IMR-90 (cell line): ENCODE measurements around the gene CHMP1B. TPM values are rescaled to one million over a fixed set of nuclear protein-coding genes. Genes with fewer than 3 reads are reported as not detected.

Experiments
- ATAC-seq: fragments of 200-7000 bp; cut with Tn5 transposase; 2 replicates; pipeline ENCODE4 v1.9.1; 2020; ENCODE audit warnings: low read depth, mild to moderate bottlenecking, moderate library complexity
- BruUV-seq: library from RNA; stranded (reverse); fragments of 400-500 nt; replicated peaks from 2 replicates; lab custom pipeline; 2021; lab: Mats Ljungman, UMichigan
- CTCF ChIA-PET: fragments of 300-600 bp; formaldehyde crosslinking; extraction: SDS; loops from one replicate; lab custom pipeline; 2021; ENCODE audit warnings: antibody characterized with exemption; lab: Yijun Ruan, JAX
- POLR2A ChIA-PET: fragments of 300-600 bp; sonication (Branson Sonifier 250); formaldehyde crosslinking; loops from one replicate; lab custom pipeline; 2022; ENCODE audit warnings: antibody characterized with exemption; ENCODE audit not compliant: unreplicated experiment; lab: Charles Lee
- DNase-seq: peaks from one replicate; pipeline ENCODE4 v3.0.0; 2013
- H2AFZ ChIP-seq: replicated peaks from 2 replicates; pipeline ENCODE3; 2013; ENCODE audit warnings: low read length, mild to moderate bottlenecking; ENCODE audit not compliant: poor library complexity
- H2AK5ac ChIP-seq: 2 replicates; pipeline ENCODE4 v1.6.1; 2013; ENCODE audit warnings: low read depth, low read length, inconsistent platforms
- H2AK9ac ChIP-seq: replicated peaks from 2 replicates; pipeline ENCODE3; 2013; ENCODE audit warnings: mild to moderate bottlenecking, low read depth, low read length, moderate library complexity; ENCODE audit not compliant: poor library complexity
- H2BK120ac ChIP-seq: 2 replicates; pipeline ENCODE4 v1.6.1; 2013; ENCODE audit warnings: low read depth, low read length, inconsistent platforms
- H2BK15ac ChIP-seq: 3 replicates; pipeline ENCODE4 v1.6.1; 2013; ENCODE audit warnings: low read depth, low read length, inconsistent platforms
- H2BK20ac ChIP-seq: 2 replicates; pipeline ENCODE4 v1.6.1; 2013; ENCODE audit warnings: low read depth, mild to moderate bottlenecking, inconsistent platforms, low read length, moderate library complexity
- H2BK5ac ChIP-seq: 2 replicates; pipeline ENCODE4 v1.6.1; 2013; ENCODE audit warnings: mild to moderate bottlenecking, low read depth, low read length, inconsistent platforms; ENCODE audit not compliant: poor library complexity, severe bottlenecking
- H3K14ac ChIP-seq: replicated peaks from 2 replicates; pipeline ENCODE4 v1.6.1; 2013; ENCODE audit warnings: low read depth, low read length, inconsistent platforms
- H3K18ac ChIP-seq: 2 replicates; pipeline ENCODE4 v1.6.1; 2013; ENCODE audit warnings: low read depth, low read length, control low read depth
- H3K23ac ChIP-seq: 2 replicates; pipeline ENCODE4 v1.6.1; 2013; ENCODE audit warnings: low read depth, low read length, inconsistent platforms
- H3K27ac ChIP-seq: 2 replicates; pipeline ENCODE4 v1.5.1; 2013; ENCODE audit warnings: mild to moderate bottlenecking, control low read depth, low read length; ENCODE audit not compliant: insufficient read depth
- H3K27me3 ChIP-seq: 2 replicates; pipeline ENCODE4 v1.6.1; 2013; ENCODE audit warnings: low read length; ENCODE audit not compliant: control insufficient read depth, insufficient read depth
- H3K36me3 ChIP-seq: 2 replicates; pipeline ENCODE4 v1.6.1; 2013; ENCODE audit warnings: low read length, mixed read lengths; ENCODE audit not compliant: control insufficient read depth, insufficient read depth
- H3K4ac ChIP-seq: 2 replicates; pipeline ENCODE4 v1.6.1; 2013; ENCODE audit warnings: low read depth, low read length, inconsistent platforms
- H3K4me1 ChIP-seq: 2 replicates; pipeline ENCODE4 v1.6.1; 2013; ENCODE audit warnings: low read length, mixed read lengths; ENCODE audit not compliant: control insufficient read depth, insufficient read depth
- H3K4me2 ChIP-seq: 2 replicates; pipeline ENCODE4 v1.6.1; 2013; ENCODE audit warnings: low read depth, mild to moderate bottlenecking, control low read depth, low read length, moderate library complexity
- H3K4me3 ChIP-seq: 2 replicates; pipeline ENCODE4 v1.5.1; 2013; ENCODE audit warnings: low read depth, mild to moderate bottlenecking, control low read depth, low read length, moderate library complexity; ENCODE audit not compliant: insufficient read depth
- H3K56ac ChIP-seq: 2 replicates; pipeline ENCODE4 v1.6.1; 2013; ENCODE audit warnings: low read length, inconsistent platforms; ENCODE audit not compliant: insufficient read depth; ENCODE audit errors: extremely low read depth
- H3K79me1 ChIP-seq, 2 experiments: 2 replicates each; pipeline ENCODE4 v1.6.1; 2013; ENCODE audit warnings: low read length in 2 of 2, inconsistent platforms in 1 of 2, low read depth in 1 of 2
- H3K9ac ChIP-seq: 2 replicates; pipeline ENCODE4 v1.6.1; 2013; ENCODE audit warnings: low read depth, low read length, control low read depth
- H3K9me1 ChIP-seq: 2 replicates; pipeline ENCODE4 v1.6.1; 2013; ENCODE audit warnings: low read length, inconsistent platforms; ENCODE audit not compliant: insufficient read depth
- H3K9me3 ChIP-seq: 2 replicates; pipeline ENCODE4 v1.6.1; 2013; ENCODE audit warnings: low read length; ENCODE audit not compliant: control insufficient read depth, insufficient read depth
- H4K20me1 ChIP-seq: 2 replicates; pipeline ENCODE4 v1.6.1; 2013; ENCODE audit warnings: low read length, inconsistent platforms; ENCODE audit not compliant: insufficient read depth
- H4K5ac ChIP-seq: 2 replicates; pipeline ENCODE4 v1.6.1; 2013; ENCODE audit warnings: mild to moderate bottlenecking, low read depth, low read length, control low read depth
- H4K8ac ChIP-seq, 2 experiments: 2 replicates each; pipeline ENCODE4 v1.6.1; 2013; ENCODE audit warnings: low read depth in 2 of 2, low read length in 2 of 2, control low read depth in 1 of 2, inconsistent platforms in 1 of 2
- H4K91ac ChIP-seq: 2 replicates; pipeline ENCODE4 v1.6.1; 2013; ENCODE audit warnings: low read depth, low read length, inconsistent platforms; ENCODE audit not compliant: insufficient read depth
- ELK1 ChIP-seq: fragments of 150-350 bp; IDR thresholded peaks from 2 replicates; pipeline ENCODE4 v1.6.1; 2016; ENCODE audit warnings: low read depth, mild to moderate bottlenecking, low read length, moderate library complexity, borderline replicate concordance
- SMC3 ChIP-seq: fragments of 150-350 bp; IDR thresholded peaks from 2 replicates; pipeline ENCODE4 v1.6.1; 2016; ENCODE audit warnings: low read depth, mild to moderate bottlenecking, antibody characterized with exemption, low read length, moderate library complexity
- WGBS, 2 experiments: methylation state at CpG; one replicate each; pipeline versions ENCODE4 v1.1.5 to v1.1.7; 2013; ENCODE audit warnings: missing lambda C conversion rate in 2 of 2; ENCODE audit not compliant: insufficient read length in 1 of 2; ENCODE audit errors: extremely low coverage in 2 of 2; 5-methylcytosine and 5-hydroxymethylcytosine counted together
- dilution Hi-C: fragments of 300-500 bp; cut with HindIII; formaldehyde crosslinking; loops from one replicate; pipeline ENCODE4 v1.14.3; 2018; ENCODE audit warnings: low sequenced_read_pairs; ENCODE audit not compliant: unreplicated experiment
- in situ Hi-C: fragments of 300-500 bp; cut with MboI; formaldehyde crosslinking; loops from 3 replicates; pipeline ENCODE4 v1.14.3; 2019; ENCODE audit warnings: low sequenced_read_pairs, inconsistent platforms, mixed read lengths
- intact Hi-C: fragments of 100-400 bp; cut with micrococcal nuclease; formaldehyde crosslinking; loops from 2 replicates; pipeline ENCODE4 v1.10.0; 2022
- polyA plus RNA-seq, 3 experiments: library from polyadenylated mRNA; depleted of rRNA; stranded (reverse); fragments of >200 nt; gene quantifications; 2 replicates each; pipeline ENCODE4 v1.2.3, GENCODE V29; 2012; ENCODE audit warnings: low replicate concordance in 1 of 3
- total RNA-seq: library from RNA; depleted of rRNA; stranded (reverse); fragments of >200 nt; gene quantifications from 2 replicates; pipeline ENCODE4 v1.2.3, GENCODE V29; 2012

Gene CHMP1B
- total and polyA plus RNA-seq, 2 of the 4 experiments (the other 2 are of a cell fraction) = 21.1 to 39.4 TPM

GRCh38 chr18:11817229-11817628, 34.0 kb upstream of the CHMP1B start:
- H2AK5ac ChIP-seq = no peak overlapping the region
- in situ Hi-C loops (no loop called here), intact Hi-C loops (no loop called here), dilution Hi-C loops (no loop called here)
- H3K9me1 ChIP-seq = no peaks in the 10 kb centered on the region
- no peak overlapping the region for H2BK15ac ChIP-seq
- H2AFZ ChIP-seq = no peak overlapping the region
- no peak overlapping the region for H3K23ac ChIP-seq
- BruUV-seq = no TSS peak
- POLR2A ChIA-PET = no interaction called here
- H2BK5ac ChIP-seq = no peak overlapping the region
- no peak overlapping the region for H4K5ac ChIP-seq
- H4K8ac ChIP-seq = no peak overlapping the region
- ATAC-seq = no peak
- no peak overlapping the region for H3K4me2 ChIP-seq
- CTCF ChIA-PET = no interaction called here
- no peak overlapping the region for H4K91ac ChIP-seq
- H3K79me1 ChIP-seq = no peaks in the 10 kb centered on the region
- no peak overlapping the region for H3K4me3 ChIP-seq
- no peak overlapping the region for H3K9ac ChIP-seq
- H3K9me3 ChIP-seq = no peaks in the 10 kb centered on the region
- H2BK120ac ChIP-seq = no peak overlapping the region
- no peak for DNase-seq
- H3K4ac ChIP-seq = no peak overlapping the region
- H3K18ac ChIP-seq = no peak overlapping the region
- no peak overlapping the region for H2AK9ac ChIP-seq
- H3K36me3 ChIP-seq = no peaks in the 10 kb centered on the region
- H2BK20ac ChIP-seq = no peak overlapping the region
- H3K14ac ChIP-seq = no peak overlapping the region
- H3K27me3 ChIP-seq = peaks cover 8% of the 10 kb centered on the region
- no peaks in the 10 kb centered on the region for H4K20me1 ChIP-seq
- TF ChIP-seq ELK1 (no peak), SMC3 (no peak)
- WGBS, 2 experiments = no CpG with 5 or more reads among the region's 6 CpGs
- no peak overlapping the region for H3K27ac ChIP-seq
- no peaks in the 10 kb centered on the region for H3K4me1 ChIP-seq
- H3K56ac ChIP-seq = no peak overlapping the region; the same call in 1 of the 2 replicates
